Activated CD4-positive, alpha-beta T cell treated with anti-CD3 and anti-CD28 coated beads, Interleukin-2, amount 10 ng/mL, durations not matched to agents 7 days and 5 days (primary cell): ENCODE measurements around the gene SPRED1. TPM values are rescaled to one million over a fixed set of nuclear protein-coding genes. Genes with fewer than 3 reads are reported as not detected.

ENCODE experiments used
- CTCF ChIA-PET: fragments of 350-600 bp; sonication (Branson Sonifier 250); formaldehyde crosslinking; loops from one replicate; lab custom pipeline; 2021; ENCODE audit warnings: antibody characterized with exemption; lab: Charles Lee
- POLR2A ChIA-PET: fragments of 350-600 bp; sonication (Branson Sonifier 250); formaldehyde crosslinking; loops from one replicate; lab custom pipeline; 2021; ENCODE audit warnings: antibody characterized with exemption; lab: Charles Lee
- DNase-seq: peaks from one replicate; pipeline ENCODE4 v3.0.0-alpha.2; 2020
- H3K27ac Mint-ChIP-seq: one replicate; pipeline ENCODE4 v1.8.0; 2021; ENCODE audit warnings: mild to moderate bottlenecking, moderate library complexity, mixed read lengths
- H3K27me3 Mint-ChIP-seq: one replicate; pipeline ENCODE4 v1.8.0; 2021; ENCODE audit warnings: mixed read lengths
- H3K36me3 Mint-ChIP-seq: one replicate; pipeline ENCODE4 v1.8.0; 2021; ENCODE audit warnings: low read depth, mixed read lengths
- H3K4me1 Mint-ChIP-seq: one replicate; pipeline ENCODE4 v1.8.0; 2021; ENCODE audit warnings: mixed read lengths
- H3K4me3 Mint-ChIP-seq: one replicate; pipeline ENCODE4 v1.8.0; 2021; ENCODE audit warnings: mild to moderate bottlenecking, moderate library complexity, mixed read lengths
- H3K9me3 Mint-ChIP-seq: one replicate; pipeline ENCODE4 v1.8.0; 2021; ENCODE audit warnings: mixed read lengths
- total RNA-seq, 2 experiments: library from RNA; stranded (reverse); gene quantifications; one replicate each; pipeline ENCODE4 v1.2.3, GENCODE V29; 2021

SPRED1 gene
- total RNA-seq, 2 experiments from 2014 or later: 0.15 to 0.29 TPM

- POLR2A ChIA-PET: no interaction called here
- H3K4me1 Mint-ChIP-seq: no peaks in the 10 kb centered on the region
- H3K9me3 Mint-ChIP-seq: no peaks in the 10 kb centered on the region
- H3K27ac Mint-ChIP-seq: no peak overlapping the region
- DNase-seq: no peak
- CTCF ChIA-PET: no interaction called here
- no peak overlapping the region for H3K4me3 Mint-ChIP-seq
- H3K27me3 Mint-ChIP-seq: peaks cover 10% of the 10 kb centered on the region
- H3K36me3 Mint-ChIP-seq: no peaks in the 10 kb centered on the region
Measured at GRCh38 chr15:38349251-38349650, 96.6 kb downstream of the SPRED1 start.

GRCh38 chr15:38351466-38351865, 98.8 kb downstream of the SPRED1 start:
- Mint-ChIP-seq H3K4me1 (no peaks in the 10 kb centered on the region), H3K27me3 (peaks cover 15% of the 10 kb centered on the region), H3K27ac (no peak overlapping the region), H3K4me3 (no peak overlapping the region), H3K36me3 (no peaks in the 10 kb centered on the region), H3K9me3 (no peaks in the 10 kb centered on the region)
- POLR2A ChIA-PET: no interaction called here
- CTCF ChIA-PET: interaction anchor here (0.6 kb wide), 1 partner anchor 8 kb away, joined by 5 read pairs; no protein-coding TSS in a partner anchor
- DNase-seq: no peak

- Mint-ChIP-seq H3K9me3 (no peaks in the 10 kb centered on the region), H3K4me1 (no peaks in the 10 kb centered on the region), H3K27me3 (peaks cover 16% of the 10 kb centered on the region), H3K36me3 (no peaks in the 10 kb centered on the region), H3K4me3 (no peak overlapping the region), H3K27ac (no peak overlapping the region)
- POLR2A ChIA-PET: no interaction called here
- peak; percentile 56 for DNase-seq
- CTCF ChIA-PET: no interaction called here
Measured at GRCh38 chr15:38354315-38354929, 101.8 kb downstream of the SPRED1 start.

- H3K4me1 Mint-ChIP-seq: no peaks in the 10 kb centered on the region
- no peaks in the 10 kb centered on the region for H3K9me3 Mint-ChIP-seq
- ChIA-PET CTCF (interaction anchor here (0.7 kb wide), 1 partner anchor 233 kb away, joined by 3 read pairs; no protein-coding TSS in a partner anchor), POLR2A (no interaction called here)
- H3K36me3 Mint-ChIP-seq: no peaks in the 10 kb centered on the region
- no peak overlapping the region for H3K27ac Mint-ChIP-seq
- DNase-seq: no peak
- no peak overlapping the region for H3K4me3 Mint-ChIP-seq
- H3K27me3 Mint-ChIP-seq: peaks cover 39% of the 10 kb centered on the region
Measured at GRCh38 chr15:38362355-38362754, 109.7 kb downstream of the SPRED1 start.

GRCh38 chr15:38367476-38367875, 114.8 kb downstream of the SPRED1 start:
- H3K4me1 Mint-ChIP-seq: no peaks in the 10 kb centered on the region
- DNase-seq: no peak
- H3K4me3 Mint-ChIP-seq: no peak overlapping the region
- peaks cover 32% of the 10 kb centered on the region for H3K27me3 Mint-ChIP-seq
- ChIA-PET POLR2A (no interaction called here), CTCF (no interaction called here)
- H3K9me3 Mint-ChIP-seq: no peaks in the 10 kb centered on the region
- no peak overlapping the region for H3K27ac Mint-ChIP-seq
- no peaks in the 10 kb centered on the region for H3K36me3 Mint-ChIP-seq

- H3K9me3 Mint-ChIP-seq: no peaks in the 10 kb centered on the region
- no peaks in the 10 kb centered on the region for H3K36me3 Mint-ChIP-seq
- no peaks in the 10 kb centered on the region for H3K4me1 Mint-ChIP-seq
- POLR2A ChIA-PET: no interaction called here
- no peak overlapping the region for H3K27ac Mint-ChIP-seq
- no peak for DNase-seq
- H3K27me3 Mint-ChIP-seq: peaks cover 31% of the 10 kb centered on the region
- CTCF ChIA-PET: no interaction called here
- H3K4me3 Mint-ChIP-seq: no peak overlapping the region
Measured at GRCh38 chr15:38369936-38370478, 117.4 kb downstream of the SPRED1 start.

GRCh38 chr15:38373016-38373415, 120.4 kb downstream of the SPRED1 start:
- H3K27ac Mint-ChIP-seq: no peak overlapping the region
- POLR2A ChIA-PET: no interaction called here
- no peaks in the 10 kb centered on the region for H3K36me3 Mint-ChIP-seq
- no peak overlapping the region for H3K4me3 Mint-ChIP-seq
- no peaks in the 10 kb centered on the region for H3K4me1 Mint-ChIP-seq
- peaks cover 32% of the 10 kb centered on the region for H3K27me3 Mint-ChIP-seq
- CTCF ChIA-PET: no interaction called here
- no peaks in the 10 kb centered on the region for H3K9me3 Mint-ChIP-seq
- DNase-seq: no peak

- no peak for DNase-seq
- no peaks in the 10 kb centered on the region for H3K4me1 Mint-ChIP-seq
- H3K27ac Mint-ChIP-seq: no peak overlapping the region
- no peaks in the 10 kb centered on the region for H3K36me3 Mint-ChIP-seq
- POLR2A ChIA-PET: no interaction called here
- H3K27me3 Mint-ChIP-seq: peaks cover 37% of the 10 kb centered on the region
- H3K4me3 Mint-ChIP-seq: no peak overlapping the region
- CTCF ChIA-PET: no interaction called here
- no peaks in the 10 kb centered on the region for H3K9me3 Mint-ChIP-seq
Measured at GRCh38 chr15:38374029-38374428, 121.4 kb downstream of the SPRED1 start.

GRCh38 chr15:38374556-38374955, 121.9 kb downstream of the SPRED1 start:
- H3K36me3 Mint-ChIP-seq: no peaks in the 10 kb centered on the region
- CTCF ChIA-PET: no interaction called here

GRCh38 chr15:38376081-38376480, 123.4 kb downstream of the SPRED1 start:
- Mint-ChIP-seq H3K4me3 (no peak overlapping the region), H3K36me3 (no peaks in the 10 kb centered on the region), H3K4me1 (no peaks in the 10 kb centered on the region), H3K27ac (no peak overlapping the region), H3K9me3 (no peaks in the 10 kb centered on the region), H3K27me3 (peaks cover 47% of the 10 kb centered on the region)
- no peak for DNase-seq
- ChIA-PET POLR2A (no interaction called here), CTCF (interaction anchor here (0.6 to 0.7 kb wide), 2 partner anchors 148 to 676 kb away, joined by 3 to 4 read pairs; no protein-coding TSS in a partner anchor)

More at GRCh38 chr15:38374556-38374955, 121.9 kb downstream of the SPRED1 start:
- Mint-ChIP-seq H3K27me3 (peaks cover 42% of the 10 kb centered on the region), H3K4me3 (no peak overlapping the region), H3K9me3 (no peaks in the 10 kb centered on the region), H3K4me1 (no peaks in the 10 kb centered on the region), H3K27ac (no peak overlapping the region)
- POLR2A ChIA-PET: interaction anchor here (0.6 kb wide), 1 partner anchor 46 kb away, joined by 10 read pairs; no protein-coding TSS in a partner anchor
- no peak for DNase-seq

GRCh38 chr15:38377636-38378035, 125.0 kb downstream of the SPRED1 start:
- peaks cover 54% of the 10 kb centered on the region for H3K27me3 Mint-ChIP-seq
- H3K27ac Mint-ChIP-seq: no peak overlapping the region
- H3K4me3 Mint-ChIP-seq: no peak overlapping the region
- DNase-seq: no peak
- no peaks in the 10 kb centered on the region for H3K4me1 Mint-ChIP-seq
- POLR2A ChIA-PET: no interaction called here
- H3K9me3 Mint-ChIP-seq: no peaks in the 10 kb centered on the region
- CTCF ChIA-PET: interaction anchor here (0.6 kb wide), 1 partner anchor 8 kb away, joined by 4 read pairs; no protein-coding TSS in a partner anchor
- H3K36me3 Mint-ChIP-seq: no peaks in the 10 kb centered on the region

- H3K36me3 Mint-ChIP-seq: no peaks in the 10 kb centered on the region
- CTCF ChIA-PET: no interaction called here
- H3K27me3 Mint-ChIP-seq: peaks cover 52% of the 10 kb centered on the region
- DNase-seq: no peak
- H3K4me3 Mint-ChIP-seq: no peak overlapping the region
- no peak overlapping the region for H3K27ac Mint-ChIP-seq
- POLR2A ChIA-PET: no interaction called here
- no peaks in the 10 kb centered on the region for H3K4me1 Mint-ChIP-seq
- H3K9me3 Mint-ChIP-seq: no peaks in the 10 kb centered on the region
Measured at GRCh38 chr15:38378161-38378560, 125.5 kb downstream of the SPRED1 start.

GRCh38 chr15:38389924-38390542, 137.4 kb downstream of the SPRED1 start:
- H3K9me3 Mint-ChIP-seq: no peaks in the 10 kb centered on the region
- peaks cover 24% of the 10 kb centered on the region for H3K27me3 Mint-ChIP-seq
- no peaks in the 10 kb centered on the region for H3K4me1 Mint-ChIP-seq
- no peak overlapping the region for H3K27ac Mint-ChIP-seq
- CTCF ChIA-PET: interaction anchor here (0.6 to 1.6 kb wide), 2 partner anchors 9 to 593 kb away, joined by 3 read pairs; no protein-coding TSS in a partner anchor
- POLR2A ChIA-PET: no interaction called here
- peak; percentile 68 for DNase-seq
- no peaks in the 10 kb centered on the region for H3K36me3 Mint-ChIP-seq
- no peak overlapping the region for H3K4me3 Mint-ChIP-seq
